Measurements from ENCODE around the gene CDH1.
"Not testable (repeated sequence)": the region's sequence is repeated elsewhere in the genome, so short reads cannot be mapped to it uniquely, and the experiment has no call there.

The CDH1 gene

GRCh38 chr16:68737046-68737729, at the start of gene CDH1:
TSS of gene CDH1 (plus strand) at chr16:68737292. CDS start at chr16:68737416, 124 bp downstream.
- no peak for DNase-seq
- in situ Hi-C loops (cut with MboI; ENCODE audit: low pct_unique_long_range_greater_than_20kb, low sequenced_read_pairs), result no loop called here

- no peak for DNase-seq
- in situ Hi-C loops (cut with MboI; ENCODE audit: low pct_unique_long_range_greater_than_20kb, low sequenced_read_pairs), result no loop called here
Observed at GRCh38 chr16:68689921-68690320, 47.2 kb upstream of the CDH1 start.

GRCh38 chr16:68695575-68695974, 41.5 kb upstream of the CDH1 start:
- in situ Hi-C loops (cut with MboI; ENCODE audit: low pct_unique_long_range_greater_than_20kb, low sequenced_read_pairs), result no loop called here

GRCh38 chr16:68696514-68696913, 40.6 kb upstream of the CDH1 start:
- in situ Hi-C loops (cut with MboI; ENCODE audit: low pct_unique_long_range_greater_than_20kb, low sequenced_read_pairs), result no loop called here
- no peak for DNase-seq

More at GRCh38 chr16:68695575-68695974, 41.5 kb upstream of the CDH1 start:
- no peak for DNase-seq

GRCh38 chr16:68698091-68698490, 39.0 kb upstream of the CDH1 start:
- in situ Hi-C loops (cut with MboI; ENCODE audit: low pct_unique_long_range_greater_than_20kb, low sequenced_read_pairs), result no loop called here
- DNase-seq, result no peak

GRCh38 chr16:68700120-68700519, 37.0 kb upstream of the CDH1 start:
- DNase-seq, result no peak
- in situ Hi-C loops (cut with MboI; ENCODE audit: low pct_unique_long_range_greater_than_20kb, low sequenced_read_pairs), result no loop called here

- in situ Hi-C loops (cut with MboI; ENCODE audit: low pct_unique_long_range_greater_than_20kb, low sequenced_read_pairs), result no loop called here
- no peak for DNase-seq
Observed at GRCh38 chr16:68700831-68701230, 36.3 kb upstream of the CDH1 start.

GRCh38 chr16:68704232-68704867, 32.7 kb upstream of the CDH1 start:
- in situ Hi-C loops (cut with MboI; ENCODE audit: low pct_unique_long_range_greater_than_20kb, low sequenced_read_pairs), result no loop called here

GRCh38 chr16:68707340-68708152, 29.5 kb upstream of the CDH1 start:
- in situ Hi-C loops (cut with MboI; ENCODE audit: low pct_unique_long_range_greater_than_20kb, low sequenced_read_pairs), result no loop called here
- no peak for DNase-seq

More at GRCh38 chr16:68704232-68704867, 32.7 kb upstream of the CDH1 start:
- DNase-seq, result peak; percentile 79

GRCh38 chr16:68710211-68710610, 26.9 kb upstream of the CDH1 start:
- in situ Hi-C loops (cut with MboI; ENCODE audit: low pct_unique_long_range_greater_than_20kb, low sequenced_read_pairs), result no loop called here
- DNase-seq, result no peak

GRCh38 chr16:68711421-68712139, 25.5 kb upstream of the CDH1 start:
- DNase-seq, result peak; percentile 55
- in situ Hi-C loops (cut with MboI; ENCODE audit: low pct_unique_long_range_greater_than_20kb, low sequenced_read_pairs), result no loop called here

- DNase-seq, result no peak
- in situ Hi-C loops (cut with MboI; ENCODE audit: low pct_unique_long_range_greater_than_20kb, low sequenced_read_pairs), result no loop called here
Observed at GRCh38 chr16:68713361-68713760, 23.7 kb upstream of the CDH1 start.

GRCh38 chr16:68715471-68715870, 21.6 kb upstream of the CDH1 start:
- no peak for DNase-seq
- in situ Hi-C loops (cut with MboI; ENCODE audit: low pct_unique_long_range_greater_than_20kb, low sequenced_read_pairs), result no loop called here

GRCh38 chr16:68716516-68716915, 20.6 kb upstream of the CDH1 start:
- DNase-seq; in situ Hi-C loops (cut with MboI; ENCODE audit: low pct_unique_long_range_greater_than_20kb, low sequenced_read_pairs): not testable (repeated sequence)

- in situ Hi-C loops (cut with MboI; ENCODE audit: low pct_unique_long_range_greater_than_20kb, low sequenced_read_pairs), result no loop called here
- DNase-seq, result no peak
Observed at GRCh38 chr16:68717684-68718083, 19.4 kb upstream of the CDH1 start.

- no peak for DNase-seq
- in situ Hi-C loops (cut with MboI; ENCODE audit: low pct_unique_long_range_greater_than_20kb, low sequenced_read_pairs), result no loop called here
Observed at GRCh38 chr16:68718590-68718989, 18.5 kb upstream of the CDH1 start.

GRCh38 chr16:68719993-68720489, 17.1 kb upstream of the CDH1 start:
- in situ Hi-C loops (cut with MboI; ENCODE audit: low pct_unique_long_range_greater_than_20kb, low sequenced_read_pairs), result no loop called here
- DNase-seq, result no peak

- in situ Hi-C loops (cut with MboI; ENCODE audit: low pct_unique_long_range_greater_than_20kb, low sequenced_read_pairs), result no loop called here
- no peak for DNase-seq
Observed at GRCh38 chr16:68722119-68723024, 14.7 kb upstream of the CDH1 start.
